ENCODE results near the gene MUCL3. TPM values are rescaled to one million over a fixed set of nuclear protein-coding genes. Genes with fewer than 3 reads are reported as not detected.
A peak's percentile ranks its signal among the peaks of the same experiment; 100 is the strongest.
"Not testable (repeated sequence)": the region's sequence is repeated elsewhere in the genome, so short reads cannot be mapped to it uniquely, and the experiment has no call there.

MUCL3 gene
- total RNA-seq, 4 donors from 2014 or later, result not detected

- intact Hi-C loops (cut with DNase I; ENCODE audit: low total_unique reads), result no loop called here
Observed at GRCh38 chr6:30907758-30908591, 32.8 kb upstream of the MUCL3 start, which contains the start of gene GTF2H4. Gene GTF2H4 (plus strand): TSS chr6:30908207.

DNA sequence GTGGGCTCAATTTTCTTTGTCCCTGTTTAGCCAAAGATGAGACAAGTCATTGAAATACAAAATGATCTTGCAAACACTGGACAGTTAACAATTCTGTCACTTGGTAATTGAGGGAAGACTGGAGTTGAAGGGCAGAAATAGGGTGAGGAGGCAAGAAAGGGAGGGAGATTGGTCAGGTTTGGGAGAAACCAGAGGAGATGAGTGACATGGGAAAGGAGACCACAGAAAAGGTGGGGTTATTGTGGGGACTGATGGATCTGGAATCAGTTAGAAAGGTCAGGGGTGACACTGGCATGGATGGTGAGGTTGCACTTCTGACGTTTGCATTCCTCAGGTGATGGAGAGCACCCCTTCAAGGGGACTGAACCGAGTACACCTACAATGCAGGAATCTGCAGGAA, 32.1 kb upstream of the MUCL3 start:
- H3K4me3 ChIP-seq (ENCODE audit: low read depth, poor library complexity, severe bottlenecking), result peak overlapping the region; percentile 95
- TF ChIP-seq POLR2A (IDR thresholded peaks at IDR 0.05), result no peak
- TF ChIP-seq CTCF (IDR thresholded peaks at IDR 0.05), result no peak
- intact Hi-C loops (cut with DNase I; ENCODE audit: low total_unique reads), result no loop called here
- DNase-seq (ENCODE audit: low spot score in 2 of 2), result no peak
- 16 to 23% methylated on average over 2 of the region's 2 CpGs for WGBS, 2 donors

More at GRCh38 chr6:30907758-30908591, 32.8 kb upstream of the MUCL3 start, which contains the start of gene GTF2H4:
- H3K4me3 ChIP-seq (ENCODE audit: low read depth, poor library complexity, severe bottlenecking), result peak within 1 kb of the TSS; percentile 95
- 1% methylated on average over 45 to 49 of the region's 49 CpGs for WGBS, 2 donors
- peak; percentile 97 to 99 for DNase-seq (ENCODE audit: low spot score in 2 of 2)
- no peak for TF ChIP-seq CTCF (IDR thresholded peaks at IDR 0.05)
- TF ChIP-seq POLR2A (IDR thresholded peaks at IDR 0.05), result no peak

DNA sequence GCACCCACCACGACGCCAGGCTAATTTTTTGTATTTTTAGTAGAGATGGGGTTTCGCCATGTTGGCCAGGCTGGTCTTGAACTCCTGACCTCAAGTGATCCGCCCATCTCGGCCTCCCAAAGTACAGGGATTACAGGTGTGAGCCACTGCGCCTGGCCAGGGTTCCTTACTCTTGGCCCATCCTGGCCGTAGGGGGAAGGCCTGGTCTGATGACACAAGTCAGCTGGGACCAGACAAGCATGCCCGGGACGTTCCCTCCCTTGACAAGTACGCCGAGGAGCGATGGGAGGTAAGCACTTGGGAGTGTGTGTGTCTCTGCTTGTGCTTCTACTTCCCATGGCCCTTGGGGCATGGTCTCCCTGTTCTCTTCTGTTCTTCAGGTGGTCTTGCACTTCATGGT, 30.3 kb upstream of the MUCL3 start:
- DNase-seq (ENCODE audit: low spot score in 2 of 2); intact Hi-C loops (cut with DNase I; ENCODE audit: low total_unique reads); H3K4me3 ChIP-seq (ENCODE audit: low read depth, poor library complexity, severe bottlenecking): not testable (repeated sequence)
- WGBS, 2 donors, result 89 to 95% methylated on average over 10 to 12 of the region's 12 CpGs

DNA sequence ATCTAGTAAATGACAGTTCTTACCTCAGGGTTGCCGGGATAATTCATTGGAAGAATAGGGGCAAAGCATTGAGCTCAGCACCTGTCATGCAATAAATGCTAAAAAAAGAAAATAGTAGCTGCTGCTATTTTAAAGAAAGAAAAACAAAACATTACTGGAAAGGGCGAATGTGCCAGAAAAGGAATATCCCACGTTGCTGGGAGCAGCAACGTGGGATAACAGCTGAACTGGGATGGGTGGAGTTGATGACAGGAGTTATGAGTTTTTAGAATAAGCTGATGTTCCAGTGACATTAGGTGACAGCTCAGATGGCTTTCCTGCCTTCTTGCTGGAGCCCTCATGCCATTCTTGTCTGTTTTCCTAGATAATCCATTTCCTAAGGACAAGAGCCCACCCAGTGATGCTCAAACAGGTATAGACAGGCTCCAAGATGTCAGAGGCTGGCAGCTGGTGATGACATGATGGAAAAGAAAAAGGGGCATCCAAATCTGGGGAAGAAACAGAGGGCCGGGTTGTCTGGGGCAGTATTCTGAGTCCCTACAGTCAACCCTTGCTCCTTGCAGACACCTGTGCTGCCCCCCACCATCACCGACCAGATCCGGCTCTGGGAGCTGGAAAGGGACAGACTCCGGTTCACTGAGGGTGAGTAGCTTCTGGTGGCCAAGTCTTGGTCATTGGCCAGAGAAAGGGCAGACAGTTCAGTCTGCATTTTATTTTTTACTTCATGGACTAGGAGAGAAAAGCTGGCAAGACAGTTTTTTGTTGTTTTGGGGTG, 27.8 kb upstream of the MUCL3 start:
- 65 to 69% methylated on average over 8 of the region's 8 CpGs for WGBS, 2 donors
- no peak overlapping the region for H3K4me3 ChIP-seq (ENCODE audit: low read depth, poor library complexity, severe bottlenecking)
- intact Hi-C loops (cut with DNase I; ENCODE audit: low total_unique reads), result no loop called here
- TF ChIP-seq POLR2A (IDR thresholded peaks at IDR 0.05), result no peak
- TF ChIP-seq CTCF (IDR thresholded peaks at IDR 0.05), result no peak
- DNase-seq (ENCODE audit: low spot score in 2 of 2), result no peak

DNA sequence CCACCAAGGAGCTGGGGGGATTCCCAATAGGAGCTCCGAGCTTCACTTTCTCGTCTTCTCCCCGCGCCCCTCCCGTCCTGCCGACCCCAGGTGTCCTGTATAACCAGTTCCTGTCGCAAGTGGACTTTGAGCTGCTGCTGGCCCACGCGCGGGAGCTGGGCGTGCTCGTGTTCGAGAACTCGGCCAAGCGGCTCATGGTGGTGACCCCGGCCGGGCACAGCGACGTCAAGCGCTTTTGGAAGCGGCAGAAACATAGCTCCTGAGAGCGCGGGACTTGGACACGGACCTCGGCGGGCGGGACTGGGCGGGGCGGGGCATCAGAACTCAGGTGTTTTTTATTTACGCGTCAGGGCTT, 27.1 kb upstream of the MUCL3 start:
- no peak overlapping the region for H3K4me3 ChIP-seq (ENCODE audit: low read depth, poor library complexity, severe bottlenecking)
- DNase-seq (ENCODE audit: low spot score in 2 of 2), result no peak
- 8 to 15% methylated on average over 11 to 13 of the region's 31 CpGs for WGBS, 2 donors
- no peak for TF ChIP-seq POLR2A (IDR thresholded peaks at IDR 0.05)
- TF ChIP-seq CTCF (IDR thresholded peaks at IDR 0.05), result no peak
- intact Hi-C loops (cut with DNase I; ENCODE audit: low total_unique reads), result no loop called here

All from lower leg skin (tissue), 4 donors.